AG08396 (cell line): ENCODE results near the gene PLCB4.

Source experiments
- DNase-seq: peaks from one replicate; pipeline ENCODE4 v3.0.0; 2012; ENCODE audit warnings: low spot score, mixed read lengths

PLCB4 gene

DNA sequence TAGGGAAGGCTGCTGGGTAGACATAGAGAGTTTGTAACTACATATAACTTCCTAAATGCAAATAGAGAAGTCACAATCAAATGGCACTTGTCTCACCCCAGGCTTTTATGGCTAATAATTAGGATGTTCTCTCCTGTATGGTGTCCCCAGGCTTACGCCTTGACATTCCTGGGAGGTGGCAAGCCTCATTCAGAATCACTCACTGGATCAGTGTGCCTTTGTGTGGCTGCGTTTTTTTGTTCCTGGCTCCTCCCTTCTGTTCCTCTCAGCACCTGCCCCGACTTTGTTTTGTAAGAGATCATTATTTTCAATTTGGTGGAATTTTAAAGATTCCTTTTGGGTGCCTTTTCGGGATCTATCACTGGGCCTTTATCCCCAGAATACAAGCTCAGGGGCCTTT, 451.2 kb downstream of the PLCB4 start:
- no peak for DNase-seq

DNA sequence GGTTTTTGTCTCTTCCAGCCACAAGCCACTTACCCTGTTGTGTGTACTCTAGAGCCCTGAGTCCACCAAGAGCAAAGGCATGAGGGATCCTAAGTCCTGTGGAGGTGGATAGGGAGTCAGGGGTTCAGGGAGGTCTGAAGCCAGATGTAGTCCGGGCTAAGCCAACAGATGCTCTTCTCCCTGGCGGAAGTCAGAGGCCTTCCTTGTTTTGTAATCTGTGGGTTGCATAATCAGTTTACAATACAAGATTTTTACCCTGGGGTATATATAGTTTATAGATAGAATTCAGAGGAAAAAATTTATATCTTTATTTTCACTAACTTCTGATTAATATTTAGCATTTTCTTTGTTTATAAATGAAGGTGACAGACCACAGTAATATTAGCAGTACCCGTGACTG, 454.7 kb downstream of the PLCB4 start:
- no peak for DNase-seq
